ENCODE results near the gene FAM219A.

FAM219A gene

DNA sequence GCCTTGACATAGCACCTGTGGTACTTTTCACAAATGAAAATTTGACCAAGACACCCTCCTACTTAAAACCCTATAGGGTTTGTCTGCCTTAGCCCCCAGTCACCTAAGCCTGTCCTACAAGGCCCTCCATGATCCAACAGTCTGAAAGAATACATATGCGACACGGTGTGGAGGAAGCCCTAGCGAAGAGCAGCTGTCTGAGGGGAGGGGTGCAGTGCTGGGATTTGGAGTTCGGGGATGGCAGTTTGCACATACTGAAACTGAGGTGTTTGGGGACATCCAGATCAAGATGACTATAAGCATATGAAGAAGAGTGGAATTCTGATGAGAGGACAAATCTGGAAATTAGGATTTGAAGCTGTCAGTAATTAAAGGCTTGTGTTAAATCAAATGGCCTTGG, 74.5 kb downstream of the FAM219A start:
- no peak for DNase-seq
- H3K4me1 Mint-ChIP-seq = peaks cover 27% of the 10 kb centered on the region
- no peaks in the 10 kb centered on the region for H3K9me3 Mint-ChIP-seq
- no peak overlapping the region for H3K27ac Mint-ChIP-seq
- no peak overlapping the region for H3K4me3 Mint-ChIP-seq
- peaks cover 92% of the 10 kb centered on the region for H3K27me3 Mint-ChIP-seq (ENCODE audit: low read depth, poor library complexity)
- TF ChIP-seq, protein P1, sequence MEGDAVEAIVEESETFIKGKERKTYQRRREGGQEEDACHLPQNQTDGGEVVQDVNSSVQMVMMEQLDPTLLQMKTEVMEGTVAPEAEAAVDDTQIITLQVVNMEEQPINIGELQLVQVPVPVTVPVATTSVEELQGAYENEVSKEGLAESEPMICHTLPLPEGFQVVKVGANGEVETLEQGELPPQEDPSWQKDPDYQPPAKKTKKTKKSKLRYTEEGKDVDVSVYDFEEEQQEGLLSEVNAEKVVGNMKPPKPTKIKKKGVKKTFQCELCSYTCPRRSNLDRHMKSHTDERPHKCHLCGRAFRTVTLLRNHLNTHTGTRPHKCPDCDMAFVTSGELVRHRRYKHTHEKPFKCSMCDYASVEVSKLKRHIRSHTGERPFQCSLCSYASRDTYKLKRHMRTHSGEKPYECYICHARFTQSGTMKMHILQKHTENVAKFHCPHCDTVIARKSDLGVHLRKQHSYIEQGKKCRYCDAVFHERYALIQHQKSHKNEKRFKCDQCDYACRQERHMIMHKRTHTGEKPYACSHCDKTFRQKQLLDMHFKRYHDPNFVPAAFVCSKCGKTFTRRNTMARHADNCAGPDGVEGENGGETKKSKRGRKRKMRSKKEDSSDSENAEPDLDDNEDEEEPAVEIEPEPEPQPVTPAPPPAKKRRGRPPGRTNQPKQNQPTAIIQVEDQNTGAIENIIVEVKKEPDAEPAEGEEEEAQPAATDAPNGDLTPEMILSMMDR (IDR thresholded peaks at IDR 0.05) = no peak
- no peaks in the 10 kb centered on the region for H3K36me3 Mint-ChIP-seq (ENCODE audit: low read depth)

- TF ChIP-seq, protein P1 (IDR thresholded peaks at IDR 0.05) = no peak
- DNase-seq = no peak
- H3K36me3 Mint-ChIP-seq (ENCODE audit: low read depth) = no peaks in the 10 kb centered on the region
- no peak overlapping the region for H3K27ac Mint-ChIP-seq
- H3K4me1 Mint-ChIP-seq = peaks cover 27% of the 10 kb centered on the region
- no peaks in the 10 kb centered on the region for H3K9me3 Mint-ChIP-seq
- no peak overlapping the region for H3K4me3 Mint-ChIP-seq
- peaks cover 96% of the 10 kb centered on the region for H3K27me3 Mint-ChIP-seq (ENCODE audit: low read depth, poor library complexity)
These were observed 75.5 kb downstream of the FAM219A start for GRCh38 chr9:34382879-34383278.

DNA sequence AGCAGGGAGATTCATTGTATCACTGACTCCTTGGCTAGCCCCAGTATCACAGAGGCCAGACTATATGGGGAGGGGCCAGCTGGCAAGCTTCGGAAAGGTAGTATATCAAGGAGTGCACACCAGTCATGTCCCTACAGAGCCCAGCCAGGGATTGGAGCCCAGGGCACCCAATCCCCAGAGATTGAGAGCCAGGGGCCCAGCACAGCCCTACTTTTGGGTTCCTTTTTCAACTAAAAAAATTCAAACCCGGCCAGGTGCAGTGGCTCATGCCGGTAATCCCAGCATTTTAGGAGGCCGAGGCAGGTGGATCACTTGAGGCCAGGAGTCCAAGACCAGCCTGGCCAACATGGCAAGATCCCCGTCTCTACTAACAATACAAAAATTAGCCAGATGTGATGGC, 76.3 kb downstream of the FAM219A start:
- H3K4me1 Mint-ChIP-seq = peaks cover 27% of the 10 kb centered on the region
- H3K9me3 Mint-ChIP-seq = no peaks in the 10 kb centered on the region
- no peak for DNase-seq
- TF ChIP-seq, protein P1 (IDR thresholded peaks at IDR 0.05) = no peak
- H3K27ac Mint-ChIP-seq = no peak overlapping the region
- H3K4me3 Mint-ChIP-seq = peak overlapping the region; percentile 84
- H3K27me3 Mint-ChIP-seq (ENCODE audit: low read depth, poor library complexity) = peaks cover 96% of the 10 kb centered on the region
- no peaks in the 10 kb centered on the region for H3K36me3 Mint-ChIP-seq (ENCODE audit: low read depth)

DNA sequence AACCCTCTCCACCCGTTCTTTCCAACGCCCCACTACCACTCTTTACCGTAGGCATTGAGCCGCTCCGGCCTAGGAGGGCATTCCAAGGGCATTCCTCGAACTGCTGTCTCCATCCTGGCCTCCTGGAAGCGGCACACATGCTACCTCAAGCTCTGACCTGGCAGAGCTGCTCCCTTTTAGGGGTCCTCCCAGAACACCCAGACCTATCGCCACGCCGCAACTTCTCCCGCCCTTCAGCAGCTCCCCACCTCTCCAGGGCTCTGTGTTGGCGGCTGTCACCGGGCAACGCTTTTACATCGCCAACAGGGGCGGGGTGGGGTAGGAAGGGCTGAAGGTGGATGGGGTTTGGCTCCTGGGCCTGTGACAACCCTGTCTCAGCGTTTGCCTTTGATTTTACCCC, 77.0 kb downstream of the FAM219A start:
- Mint-ChIP-seq H3K9me3 (no peaks in the 10 kb centered on the region), H3K27ac (no peak overlapping the region), H3K27me3 (ENCODE audit: low read depth, poor library complexity) (peaks cover 93% of the 10 kb centered on the region), H3K36me3 (ENCODE audit: low read depth) (no peaks in the 10 kb centered on the region), H3K4me3 (peak overlapping the region; percentile 84), H3K4me1 (peaks cover 28% of the 10 kb centered on the region)
- DNase-seq = no peak
- TF ChIP-seq, protein P1 (IDR thresholded peaks at IDR 0.05) = no peak

DNA sequence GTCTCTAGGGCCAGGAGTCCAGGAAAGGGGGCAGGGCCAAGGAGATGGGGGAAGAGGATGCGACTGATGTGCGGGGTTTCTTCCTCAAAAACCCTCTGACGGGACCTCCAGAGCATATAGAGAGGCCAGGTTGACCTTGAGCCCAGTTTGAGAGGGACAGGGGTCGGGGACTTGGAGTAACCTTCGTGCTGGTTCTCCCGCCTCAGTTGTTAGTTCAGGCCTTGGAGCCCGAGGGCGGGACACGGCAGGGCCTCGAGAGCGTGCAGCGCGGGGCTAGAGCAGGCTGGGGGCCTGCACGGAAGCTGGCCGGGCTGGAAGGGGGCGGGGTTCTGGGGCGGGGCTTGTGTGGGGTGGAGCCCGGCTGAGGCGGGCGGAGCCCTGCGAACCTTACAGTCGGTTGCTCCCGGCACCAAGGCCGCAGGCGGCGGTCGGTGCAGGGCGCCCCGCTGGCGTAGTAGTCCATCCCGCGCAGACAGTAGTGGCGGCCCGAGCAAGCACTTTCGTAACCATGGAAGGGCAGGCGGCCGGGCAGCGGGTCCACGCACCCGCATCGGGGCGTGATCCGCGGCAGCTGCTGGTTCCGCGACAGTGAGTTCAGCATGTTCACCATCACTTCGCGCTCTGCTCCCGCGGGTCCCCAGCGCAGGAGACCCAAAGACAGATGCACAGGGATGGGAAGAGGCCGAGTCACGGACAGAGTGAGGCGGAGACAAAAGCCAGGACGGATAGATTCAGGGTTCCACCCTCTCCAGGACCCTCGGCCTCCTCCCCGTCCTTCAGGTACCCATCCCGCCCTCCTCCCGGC, 77.7 kb downstream of the FAM219A start:
- Mint-ChIP-seq H3K27ac (no peak overlapping the region), H3K4me3 (peak overlapping the region; percentile 84), H3K4me1 (peaks cover 34% of the 10 kb centered on the region), H3K9me3 (no peaks in the 10 kb centered on the region), H3K27me3 (ENCODE audit: low read depth, poor library complexity) (peaks cover 93% of the 10 kb centered on the region), H3K36me3 (ENCODE audit: low read depth) (no peaks in the 10 kb centered on the region)
- TF ChIP-seq, protein P1 (IDR thresholded peaks at IDR 0.05) = no peak
- DNase-seq = peak; percentile 83

DNA sequence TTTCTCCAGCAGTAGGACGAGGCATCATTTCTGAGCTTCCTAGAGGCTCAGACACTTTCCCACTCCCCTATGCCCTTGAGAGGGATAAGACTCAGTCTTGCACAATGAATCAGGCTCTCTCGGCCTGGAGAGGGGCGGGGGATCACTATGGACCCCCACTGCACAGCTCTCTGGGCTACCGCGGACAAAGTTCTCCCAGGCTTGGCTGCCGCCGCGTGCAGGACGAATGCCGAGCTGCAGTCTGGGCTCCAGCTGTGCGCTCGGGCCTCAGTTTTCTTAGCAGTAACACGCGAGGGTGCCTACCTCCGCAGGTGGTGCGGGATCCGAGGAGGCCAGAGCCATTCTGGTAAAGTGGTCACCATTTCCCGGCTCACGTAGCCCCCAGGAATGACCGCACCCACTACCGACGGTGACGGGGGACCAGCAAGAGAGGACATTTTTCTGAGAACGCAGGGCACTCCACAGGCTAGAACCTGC, 78.3 kb downstream of the FAM219A start:
- Mint-ChIP-seq H3K27ac (no peak overlapping the region), H3K9me3 (no peaks in the 10 kb centered on the region), H3K4me3 (peak overlapping the region; percentile 84), H3K4me1 (peaks cover 40% of the 10 kb centered on the region), H3K36me3 (ENCODE audit: low read depth) (no peaks in the 10 kb centered on the region), H3K27me3 (ENCODE audit: low read depth, poor library complexity) (peaks cover 91% of the 10 kb centered on the region)
- peak; percentile 36 for DNase-seq
- TF ChIP-seq, protein P1 (IDR thresholded peaks at IDR 0.05) = no peak
